Gastrocnemius medialis (tissue), 4 donors: Measurements from ENCODE around the gene PDZRN3.

ENCODE experiments used
- POLR2A ChIP-seq, 2 donors: fragments of 450-650 bp; IDR thresholded peaks; one replicate each; pipeline ENCODE4 v1.6.1; 2017; ENCODE audit warnings: antibody characterized with exemption in 2 of 2, mild to moderate bottlenecking in 2 of 2, moderate library complexity in 2 of 2
- TF ChIP-seq, protein P1 (sequence below), 5 experiments: fragments of 450-650 bp in 3 of 5; fragments of 200-600 bp in 2 of 5; sonication (generic) in 2 of 5; IDR thresholded peaks in 4 of 5; conservative IDR thresholded peaks in 1 of 5; 1 replicate in 4 of 5; 2 replicates in 1 of 5; pipeline ENCODE4 v1.5.1; 2016 to 2019; ENCODE audit warnings: antibody characterized with exemption in 5 of 5, mild to moderate bottlenecking in 3 of 5, moderate library complexity in 3 of 5

DNA sequence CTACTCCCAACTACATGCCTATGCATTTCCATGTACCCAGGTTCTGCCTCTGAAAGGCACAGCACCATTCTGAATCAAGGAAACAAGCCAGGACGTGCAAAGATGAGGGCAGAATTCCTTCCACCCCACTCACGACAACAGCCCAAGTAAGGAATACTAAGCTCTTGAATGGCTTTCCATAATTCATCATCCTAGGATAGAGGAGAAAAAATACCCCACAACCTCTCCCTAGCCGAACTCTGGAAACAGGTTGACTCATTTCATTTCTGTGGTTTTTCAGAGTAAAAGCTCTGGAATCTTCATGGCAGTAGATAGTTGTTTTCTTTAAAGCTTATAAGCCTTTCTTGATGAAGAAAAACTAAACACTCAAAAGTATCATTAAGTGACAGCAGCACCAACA is 77.8 kb downstream of the PDZRN3 start:
- TF ChIP-seq, protein P1, sequence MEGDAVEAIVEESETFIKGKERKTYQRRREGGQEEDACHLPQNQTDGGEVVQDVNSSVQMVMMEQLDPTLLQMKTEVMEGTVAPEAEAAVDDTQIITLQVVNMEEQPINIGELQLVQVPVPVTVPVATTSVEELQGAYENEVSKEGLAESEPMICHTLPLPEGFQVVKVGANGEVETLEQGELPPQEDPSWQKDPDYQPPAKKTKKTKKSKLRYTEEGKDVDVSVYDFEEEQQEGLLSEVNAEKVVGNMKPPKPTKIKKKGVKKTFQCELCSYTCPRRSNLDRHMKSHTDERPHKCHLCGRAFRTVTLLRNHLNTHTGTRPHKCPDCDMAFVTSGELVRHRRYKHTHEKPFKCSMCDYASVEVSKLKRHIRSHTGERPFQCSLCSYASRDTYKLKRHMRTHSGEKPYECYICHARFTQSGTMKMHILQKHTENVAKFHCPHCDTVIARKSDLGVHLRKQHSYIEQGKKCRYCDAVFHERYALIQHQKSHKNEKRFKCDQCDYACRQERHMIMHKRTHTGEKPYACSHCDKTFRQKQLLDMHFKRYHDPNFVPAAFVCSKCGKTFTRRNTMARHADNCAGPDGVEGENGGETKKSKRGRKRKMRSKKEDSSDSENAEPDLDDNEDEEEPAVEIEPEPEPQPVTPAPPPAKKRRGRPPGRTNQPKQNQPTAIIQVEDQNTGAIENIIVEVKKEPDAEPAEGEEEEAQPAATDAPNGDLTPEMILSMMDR (IDR thresholded peaks at IDR 0.05 in 4 of 5, conservative IDR thresholded peaks at IDR 0.05 in 1 of 5): no peak
- TF ChIP-seq POLR2A (IDR thresholded peaks at IDR 0.05): no peak
